Progenitor cell of endocrine pancreas (in vitro differentiated cells): ENCODE data around the gene LINGO3. TPM values are rescaled to one million over a fixed set of nuclear protein-coding genes. Genes with fewer than 3 reads are reported as not detected.

ENCODE experiments used
- DNase-seq: peaks from one replicate; pipeline ENCODE4 v3.0.0; 2021; ENCODE audit warnings: low spot score; ENCODE audit not compliant: unreplicated experiment
- H3K27ac Mint-ChIP-seq: 2 replicates; pipeline ENCODE4 v1.8.0; 2021; ENCODE audit warnings: mild to moderate bottlenecking, moderate library complexity, mixed read lengths
- H3K27me3 Mint-ChIP-seq: 2 replicates; pipeline ENCODE4 v1.8.0; 2021; ENCODE audit warnings: mixed read lengths
- H3K36me3 Mint-ChIP-seq: 2 replicates; pipeline ENCODE4 v1.8.0; 2022; ENCODE audit warnings: mixed read lengths; ENCODE audit not compliant: insufficient read depth
- H3K4me1 Mint-ChIP-seq: 2 replicates; pipeline ENCODE4 v1.8.0; 2021; ENCODE audit warnings: low read depth, mixed read lengths
- H3K4me3 Mint-ChIP-seq: 2 replicates; pipeline ENCODE4 v1.8.0; 2021; ENCODE audit warnings: low read depth, mild to moderate bottlenecking, moderate library complexity, mixed read lengths
- H3K9me3 Mint-ChIP-seq: 2 replicates; pipeline ENCODE4 v1.8.0; 2021; ENCODE audit warnings: low read depth, mixed read lengths
- CTCF ChIP-seq: fragments of 200-600 bp; sonication (generic); IDR thresholded peaks from one replicate; pipeline ENCODE4 v1.5.0; 2021; ENCODE audit warnings: antibody characterized with exemption, mild to moderate bottlenecking; ENCODE audit not compliant: unreplicated experiment
- long read RNA-seq: library from polyadenylated mRNA; unstranded; transcript quantifications from one replicate; pipeline ENCODE4 v2.0.0, GENCODE V29; 2020
- total RNA-seq: library from RNA; stranded (reverse); gene quantifications from 2 replicates; pipeline ENCODE4 v1.2.1, GENCODE V29; 2021

The LINGO3 gene
- total RNA-seq = 0.13 and 0.17 TPM in 2 replicates
- long read RNA-seq = 0 reads

GRCh38 chr19:2308114-2308556, at the start of gene LINGO3:
TSS of gene LINGO3 (minus strand) at chr19:2308154. CDS start at chr19:2291776, 16,378 bp downstream.
- no peak for TF ChIP-seq CTCF
- no peaks in the 10 kb centered on the region for H3K4me1 Mint-ChIP-seq
- H3K36me3 Mint-ChIP-seq = no peaks in the 10 kb centered on the region
- no peaks in the 10 kb centered on the region for H3K9me3 Mint-ChIP-seq
- peak within 1 kb of the TSS; percentile 44 for H3K4me3 Mint-ChIP-seq
- DNase-seq = no peak
- peak within 1 kb of the TSS; percentile 71 for H3K27ac Mint-ChIP-seq
- peaks cover 55% of the 10 kb centered on the region for H3K27me3 Mint-ChIP-seq

- H3K27ac Mint-ChIP-seq = no peak overlapping the region
Observed at GRCh38 chr19:2356036-2356646, 48.2 kb upstream of the LINGO3 start.

GRCh38 chr19:2355168-2356035, 47.4 kb upstream of the LINGO3 start:
- no peaks in the 10 kb centered on the region for H3K4me1 Mint-ChIP-seq
- H3K9me3 Mint-ChIP-seq = no peaks in the 10 kb centered on the region
- DNase-seq = no peak
- H3K36me3 Mint-ChIP-seq = no peaks in the 10 kb centered on the region
- no peak for TF ChIP-seq CTCF
- no peak overlapping the region for H3K4me3 Mint-ChIP-seq
- no peak overlapping the region for H3K27ac Mint-ChIP-seq
- H3K27me3 Mint-ChIP-seq = peaks cover 13% of the 10 kb centered on the region

More at GRCh38 chr19:2356036-2356646, 48.2 kb upstream of the LINGO3 start:
- DNase-seq = no peak
- peaks cover 17% of the 10 kb centered on the region for H3K27me3 Mint-ChIP-seq
- no peak for TF ChIP-seq CTCF
- H3K36me3 Mint-ChIP-seq = no peaks in the 10 kb centered on the region
- H3K4me3 Mint-ChIP-seq = no peak overlapping the region
- H3K9me3 Mint-ChIP-seq = no peaks in the 10 kb centered on the region
- H3K4me1 Mint-ChIP-seq = no peaks in the 10 kb centered on the region

GRCh38 chr19:2354670-2355069, 46.7 kb upstream of the LINGO3 start:
- H3K4me3 Mint-ChIP-seq = no peak overlapping the region
- DNase-seq = no peak
- no peak for TF ChIP-seq CTCF
- H3K27ac Mint-ChIP-seq = no peak overlapping the region
- no peaks in the 10 kb centered on the region for H3K4me1 Mint-ChIP-seq
- peaks cover 11% of the 10 kb centered on the region for H3K27me3 Mint-ChIP-seq
- H3K9me3 Mint-ChIP-seq = no peaks in the 10 kb centered on the region
- no peaks in the 10 kb centered on the region for H3K36me3 Mint-ChIP-seq

- no peak for TF ChIP-seq CTCF
- peaks cover 6% of the 10 kb centered on the region for H3K27me3 Mint-ChIP-seq
- no peaks in the 10 kb centered on the region for H3K4me1 Mint-ChIP-seq
- no peak overlapping the region for H3K27ac Mint-ChIP-seq
- no peak for DNase-seq
- no peak overlapping the region for H3K4me3 Mint-ChIP-seq
- H3K9me3 Mint-ChIP-seq = no peaks in the 10 kb centered on the region
- no peaks in the 10 kb centered on the region for H3K36me3 Mint-ChIP-seq
Observed at GRCh38 chr19:2353887-2354592, 46.1 kb upstream of the LINGO3 start.
